K562 (cell line): ENCODE data around the gene TSHZ1. TPM values are rescaled to one million over a fixed set of nuclear protein-coding genes. Genes with fewer than 3 reads are reported as not detected.
A peak's percentile ranks its signal among the peaks of the same experiment; 100 is the strongest.

Experiments used
- CXXC5 ChIP-seq: fragments of 250-450 bp; sonication (Bioruptor Pico); IDR thresholded peaks from 2 replicates; pipeline ENCODE4 v1.8.0; 2022; ENCODE audit warnings: inconsistent platforms, mild to moderate bottlenecking, moderate library complexity
- KDM5B ChIP-seq: fragments of 200-600 bp; sonication (generic); IDR thresholded peaks from 2 replicates; pipeline ENCODE4 v1.6.1; 2012; ENCODE audit warnings: low read depth, mild to moderate bottlenecking, moderate library complexity, low read length, control low read depth, inconsistent platforms; ENCODE audit not compliant: insufficient replicate concordance
- PHF8 ChIP-seq: fragments of 200-600 bp; sonication (generic); IDR thresholded peaks from 2 replicates; pipeline ENCODE4 v1.6.1; 2012; ENCODE audit warnings: mixed run types, mild to moderate bottlenecking, inconsistent platforms, low read length, moderate library complexity, borderline replicate concordance
- PML ChIP-seq: IDR thresholded peaks from 2 replicates; pipeline ENCODE4 v1.6.1; 2012; ENCODE audit warnings: low read length, inconsistent platforms
- TEAD4 ChIP-seq, 2 experiments: sonication (generic) in 1 of 2; formaldehyde crosslinking in 1 of 2; IDR thresholded peaks; 2 replicates each; pipeline versions ENCODE4 v1.6.1 to v1.8.0; 2012 to 2022; ENCODE audit warnings: borderline replicate concordance in 1 of 2, inconsistent platforms in 1 of 2, low read length in 1 of 2, mild to moderate bottlenecking in 1 of 2, missing genetic modification reagents in 1 of 2
- ZNF143 ChIP-seq: sonication (generic); formaldehyde crosslinking; IDR thresholded peaks from 2 replicates; pipeline ENCODE4 v1.9.0; 2022; ENCODE audit warnings: mild to moderate bottlenecking, missing genetic modification reagents
- ZNF57 ChIP-seq: fragments of 450-650 bp; formaldehyde crosslinking; IDR thresholded peaks from 2 replicates; pipeline ENCODE4 v1.4.0; 2020; ENCODE audit warnings: mild to moderate bottlenecking, moderate library complexity
- polyA plus RNA-seq, 8 experiments: library from polyadenylated mRNA; depleted of rRNA in 4 of 8; stranded (reverse) in 5 of 8; unstranded in 3 of 8; fragments of >200 nt; fragmentation: Nextera tagmentation in 2 of 8; fragmentation: Illumina TruSeq in 1 of 8; extraction: Ambion mirVana in 2 of 8; extraction: Trizol in 1 of 8; gene quantifications; 2 replicates each; pipeline versions ENCODE4 v1.2.1 to v1.2.3, GENCODE V29; 2011 to 2014; ENCODE audit warnings: inconsistent platforms in 1 of 8, missing spikeins in 1 of 8
- total RNA-seq, 7 experiments: library from RNA; depleted of rRNA in 6 of 7; stranded (reverse); fragments of >200 nt in 6 of 7; fragmentation: Illumina TruSeq in 2 of 7; extraction: Trizol in 2 of 7; gene quantifications; 2 replicates each; pipeline versions ENCODE4 v1.2.1 to v1.2.3, GENCODE V29; 2011 to 2021; ENCODE audit warnings: low replicate concordance in 1 of 7
- TF ChIP-seq, protein P1 (sequence below), 2 experiments: fragments of 150-350 bp in 1 of 2; IDR thresholded peaks; 2 replicates each; pipeline ENCODE4 v1.6.1; 2012 to 2016; ENCODE audit warnings: low read depth in 2 of 2, low read length in 2 of 2, mild to moderate bottlenecking in 1 of 2, moderate library complexity in 1 of 2
- TF ChIP-seq, protein P2 (sequence below), 2 experiments: fragments of 450-650 bp; formaldehyde crosslinking in 1 of 2; IDR thresholded peaks; 2 replicates each; pipeline versions ENCODE4 v1.4.0 to v1.6.1; 2014 to 2020; ENCODE audit warnings: mild to moderate bottlenecking in 2 of 2, borderline replicate concordance in 1 of 2, low read depth in 1 of 2
- TF ChIP-seq, protein P3 (sequence below): sonication (generic); formaldehyde crosslinking; IDR thresholded peaks from 2 replicates; pipeline ENCODE4 v1.8.1; 2023; ENCODE audit warnings: mild to moderate bottlenecking, missing genetic modification reagents
- TF ChIP-seq, protein P4 (sequence below): fragments of 250-450 bp; sonication (Bioruptor Pico); IDR thresholded peaks from 2 replicates; pipeline ENCODE4 v1.4.0; 2020

The TSHZ1 gene
- total and polyA plus RNA-seq, 9 of the 15 experiments (the other 6 are each of a cell fraction or from before 2014, with no cell fraction given) = 1.1 to 7.2 (median 2.7) TPM

DNA sequence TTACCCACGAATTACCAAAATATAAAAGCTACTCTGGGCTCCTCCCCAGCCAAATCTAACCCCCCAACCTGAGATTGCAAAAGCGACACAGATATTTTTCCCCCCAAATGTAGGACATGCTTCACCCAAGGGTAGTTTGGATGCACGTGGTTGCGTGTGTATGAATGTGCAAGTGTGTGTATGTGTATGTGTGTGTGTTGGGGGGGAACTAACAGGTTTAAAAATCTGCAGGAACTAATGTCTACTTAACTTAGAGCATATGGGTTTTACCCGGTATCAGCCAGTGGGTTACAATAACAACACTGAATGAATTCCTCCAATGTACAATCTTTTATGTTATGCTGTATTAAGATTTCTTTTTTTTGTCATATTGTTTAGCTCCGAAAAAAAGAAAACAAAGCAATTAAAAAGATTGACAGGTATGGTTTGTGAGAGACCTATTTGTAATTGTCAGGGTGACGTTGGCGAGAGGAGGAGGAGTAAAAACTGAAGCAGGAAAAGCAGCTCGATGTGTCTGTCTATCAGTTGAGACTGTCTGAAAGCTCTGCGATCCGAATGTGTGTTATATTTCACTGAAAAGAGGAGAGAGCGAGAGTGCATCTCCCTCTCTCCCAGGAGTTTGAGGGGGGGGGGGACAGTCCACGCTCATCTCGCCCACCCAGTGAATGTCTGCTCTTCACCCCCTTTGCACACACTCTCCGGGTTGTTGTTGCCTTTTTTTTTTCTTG is at the start of gene TSHZ1 (continued):
- TF ChIP-seq, protein P1, sequence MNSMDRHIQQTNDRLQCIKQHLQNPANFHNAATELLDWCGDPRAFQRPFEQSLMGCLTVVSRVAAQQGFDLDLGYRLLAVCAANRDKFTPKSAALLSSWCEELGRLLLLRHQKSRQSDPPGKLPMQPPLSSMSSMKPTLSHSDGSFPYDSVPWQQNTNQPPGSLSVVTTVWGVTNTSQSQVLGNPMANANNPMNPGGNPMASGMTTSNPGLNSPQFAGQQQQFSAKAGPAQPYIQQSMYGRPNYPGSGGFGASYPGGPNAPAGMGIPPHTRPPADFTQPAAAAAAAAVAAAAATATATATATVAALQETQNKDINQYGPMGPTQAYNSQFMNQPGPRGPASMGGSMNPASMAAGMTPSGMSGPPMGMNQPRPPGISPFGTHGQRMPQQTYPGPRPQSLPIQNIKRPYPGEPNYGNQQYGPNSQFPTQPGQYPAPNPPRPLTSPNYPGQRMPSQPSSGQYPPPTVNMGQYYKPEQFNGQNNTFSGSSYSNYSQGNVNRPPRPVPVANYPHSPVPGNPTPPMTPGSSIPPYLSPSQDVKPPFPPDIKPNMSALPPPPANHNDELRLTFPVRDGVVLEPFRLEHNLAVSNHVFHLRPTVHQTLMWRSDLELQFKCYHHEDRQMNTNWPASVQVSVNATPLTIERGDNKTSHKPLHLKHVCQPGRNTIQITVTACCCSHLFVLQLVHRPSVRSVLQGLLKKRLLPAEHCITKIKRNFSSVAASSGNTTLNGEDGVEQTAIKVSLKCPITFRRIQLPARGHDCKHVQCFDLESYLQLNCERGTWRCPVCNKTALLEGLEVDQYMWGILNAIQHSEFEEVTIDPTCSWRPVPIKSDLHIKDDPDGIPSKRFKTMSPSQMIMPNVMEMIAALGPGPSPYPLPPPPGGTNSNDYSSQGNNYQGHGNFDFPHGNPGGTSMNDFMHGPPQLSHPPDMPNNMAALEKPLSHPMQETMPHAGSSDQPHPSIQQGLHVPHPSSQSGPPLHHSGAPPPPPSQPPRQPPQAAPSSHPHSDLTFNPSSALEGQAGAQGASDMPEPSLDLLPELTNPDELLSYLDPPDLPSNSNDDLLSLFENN (IDR thresholded peaks at IDR 0.05; ENCODE audit: low read depth in 2 of 2, low read length in 2 of 2) = peak in 1 of 2 experiments; percentile 87; a peak in 2 of 4 replicates
- TF ChIP-seq, protein P2, sequence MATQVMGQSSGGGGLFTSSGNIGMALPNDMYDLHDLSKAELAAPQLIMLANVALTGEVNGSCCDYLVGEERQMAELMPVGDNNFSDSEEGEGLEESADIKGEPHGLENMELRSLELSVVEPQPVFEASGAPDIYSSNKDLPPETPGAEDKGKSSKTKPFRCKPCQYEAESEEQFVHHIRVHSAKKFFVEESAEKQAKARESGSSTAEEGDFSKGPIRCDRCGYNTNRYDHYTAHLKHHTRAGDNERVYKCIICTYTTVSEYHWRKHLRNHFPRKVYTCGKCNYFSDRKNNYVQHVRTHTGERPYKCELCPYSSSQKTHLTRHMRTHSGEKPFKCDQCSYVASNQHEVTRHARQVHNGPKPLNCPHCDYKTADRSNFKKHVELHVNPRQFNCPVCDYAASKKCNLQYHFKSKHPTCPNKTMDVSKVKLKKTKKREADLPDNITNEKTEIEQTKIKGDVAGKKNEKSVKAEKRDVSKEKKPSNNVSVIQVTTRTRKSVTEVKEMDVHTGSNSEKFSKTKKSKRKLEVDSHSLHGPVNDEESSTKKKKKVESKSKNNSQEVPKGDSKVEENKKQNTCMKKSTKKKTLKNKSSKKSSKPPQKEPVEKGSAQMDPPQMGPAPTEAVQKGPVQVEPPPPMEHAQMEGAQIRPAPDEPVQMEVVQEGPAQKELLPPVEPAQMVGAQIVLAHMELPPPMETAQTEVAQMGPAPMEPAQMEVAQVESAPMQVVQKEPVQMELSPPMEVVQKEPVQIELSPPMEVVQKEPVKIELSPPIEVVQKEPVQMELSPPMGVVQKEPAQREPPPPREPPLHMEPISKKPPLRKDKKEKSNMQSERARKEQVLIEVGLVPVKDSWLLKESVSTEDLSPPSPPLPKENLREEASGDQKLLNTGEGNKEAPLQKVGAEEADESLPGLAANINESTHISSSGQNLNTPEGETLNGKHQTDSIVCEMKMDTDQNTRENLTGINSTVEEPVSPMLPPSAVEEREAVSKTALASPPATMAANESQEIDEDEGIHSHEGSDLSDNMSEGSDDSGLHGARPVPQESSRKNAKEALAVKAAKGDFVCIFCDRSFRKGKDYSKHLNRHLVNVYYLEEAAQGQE (IDR thresholded peaks at IDR 0.05; ENCODE audit: borderline replicate concordance) = peak; percentile 88
- TF ChIP-seq, protein P2 (CRISPR knock-in tag; IDR thresholded peaks at IDR 0.05; ENCODE audit: low read depth) = no peak
- TF ChIP-seq CXXC5 (CRISPR knock-in tag) = no peak
- TF ChIP-seq, protein P3, sequence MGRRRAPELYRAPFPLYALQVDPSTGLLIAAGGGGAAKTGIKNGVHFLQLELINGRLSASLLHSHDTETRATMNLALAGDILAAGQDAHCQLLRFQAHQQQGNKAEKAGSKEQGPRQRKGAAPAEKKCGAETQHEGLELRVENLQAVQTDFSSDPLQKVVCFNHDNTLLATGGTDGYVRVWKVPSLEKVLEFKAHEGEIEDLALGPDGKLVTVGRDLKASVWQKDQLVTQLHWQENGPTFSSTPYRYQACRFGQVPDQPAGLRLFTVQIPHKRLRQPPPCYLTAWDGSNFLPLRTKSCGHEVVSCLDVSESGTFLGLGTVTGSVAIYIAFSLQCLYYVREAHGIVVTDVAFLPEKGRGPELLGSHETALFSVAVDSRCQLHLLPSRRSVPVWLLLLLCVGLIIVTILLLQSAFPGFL (CRISPR knock-in tag) = no peak
- TF ChIP-seq PML = 0 out of 2 replicates have a peak, but pooled peaks have one; percentile 27
- no peak for TF ChIP-seq ZNF57 (CRISPR knock-in tag)
- TF ChIP-seq, protein P4, sequence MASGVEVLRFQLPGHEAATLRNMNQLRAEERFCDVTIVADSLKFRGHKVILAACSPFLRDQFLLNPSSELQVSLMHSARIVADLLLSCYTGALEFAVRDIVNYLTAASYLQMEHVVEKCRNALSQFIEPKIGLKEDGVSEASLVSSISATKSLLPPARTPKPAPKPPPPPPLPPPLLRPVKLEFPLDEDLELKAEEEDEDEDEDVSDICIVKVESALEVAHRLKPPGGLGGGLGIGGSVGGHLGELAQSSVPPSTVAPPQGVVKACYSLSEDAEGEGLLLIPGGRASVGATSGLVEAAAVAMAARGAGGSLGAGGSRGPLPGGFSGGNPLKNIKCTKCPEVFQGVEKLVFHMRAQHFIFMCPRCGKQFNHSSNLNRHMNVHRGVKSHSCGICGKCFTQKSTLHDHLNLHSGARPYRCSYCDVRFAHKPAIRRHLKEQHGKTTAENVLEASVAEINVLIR (CRISPR knock-in tag) = peak; percentile 43; the same call in 1 of the 2 replicates
- no peak for TF ChIP-seq KDM5B
- 0 out of 2 replicates have a peak, but pooled peaks have one; percentile 11 for TF ChIP-seq TEAD4 (IDR thresholded peaks at IDR 0.05; ENCODE audit: low read length)
- no peak for TF ChIP-seq TEAD4 (CRISPR knock-in tag; IDR thresholded peaks at IDR 0.05; ENCODE audit: borderline replicate concordance)
- TF ChIP-seq PHF8 = peak; percentile 26; the same call in 1 of the 2 replicates
- TF ChIP-seq ZNF143 (CRISPR knock-in tag) = no peak
